Measurements from ENCODE around the gene BICRA.

Gene BICRA

DNA sequence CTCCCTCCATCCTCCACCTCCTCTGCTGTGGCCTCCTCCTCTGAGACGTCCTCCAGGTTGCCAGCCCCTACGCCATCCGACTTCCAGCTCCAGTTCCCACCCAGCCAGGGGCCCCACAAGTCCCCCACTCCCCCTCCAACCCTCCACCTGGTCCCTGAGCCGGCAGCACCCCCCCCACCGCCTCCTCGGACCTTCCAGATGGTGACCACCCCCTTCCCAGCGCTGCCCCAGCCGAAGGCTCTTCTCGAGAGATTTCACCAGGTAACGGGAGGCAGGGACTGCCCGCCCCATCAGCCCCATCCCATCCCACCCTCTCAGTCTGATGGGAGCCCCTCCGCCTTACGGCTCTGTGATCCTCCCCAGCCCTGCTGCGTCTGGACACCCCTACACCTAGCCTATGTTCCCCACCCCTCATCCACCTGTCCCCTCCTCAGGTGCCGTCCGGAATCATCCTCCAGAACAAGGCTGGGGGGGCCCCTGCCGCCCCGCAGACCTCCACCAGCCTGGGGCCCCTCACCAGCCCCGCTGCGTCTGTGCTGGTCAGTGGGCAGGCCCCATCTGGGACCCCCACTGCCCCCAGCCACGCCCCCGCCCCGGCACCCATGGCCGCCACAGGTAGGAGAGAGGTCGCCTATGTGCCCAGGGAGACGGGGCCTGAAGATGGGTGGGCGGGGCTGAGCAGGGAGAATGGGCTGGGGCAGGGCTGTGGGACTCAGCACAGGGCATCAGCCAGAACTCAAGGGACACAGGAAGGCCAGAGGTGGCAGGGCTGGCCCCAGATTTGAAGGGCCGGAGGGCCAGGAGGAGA is 85.7 kb downstream of the BICRA start:
- no peak for TF ChIP-seq CTCF (conservative IDR thresholded peaks at IDR 0.05; ENCODE audit: control insufficient read depth, insufficient read depth, low read depth, low read length)
- no peak overlapping the region for H3K4me3 ChIP-seq (ENCODE audit: control insufficient read depth, low read depth, low read length)
- no peak for DNase-seq (ENCODE audit: low read depth)

DNA sequence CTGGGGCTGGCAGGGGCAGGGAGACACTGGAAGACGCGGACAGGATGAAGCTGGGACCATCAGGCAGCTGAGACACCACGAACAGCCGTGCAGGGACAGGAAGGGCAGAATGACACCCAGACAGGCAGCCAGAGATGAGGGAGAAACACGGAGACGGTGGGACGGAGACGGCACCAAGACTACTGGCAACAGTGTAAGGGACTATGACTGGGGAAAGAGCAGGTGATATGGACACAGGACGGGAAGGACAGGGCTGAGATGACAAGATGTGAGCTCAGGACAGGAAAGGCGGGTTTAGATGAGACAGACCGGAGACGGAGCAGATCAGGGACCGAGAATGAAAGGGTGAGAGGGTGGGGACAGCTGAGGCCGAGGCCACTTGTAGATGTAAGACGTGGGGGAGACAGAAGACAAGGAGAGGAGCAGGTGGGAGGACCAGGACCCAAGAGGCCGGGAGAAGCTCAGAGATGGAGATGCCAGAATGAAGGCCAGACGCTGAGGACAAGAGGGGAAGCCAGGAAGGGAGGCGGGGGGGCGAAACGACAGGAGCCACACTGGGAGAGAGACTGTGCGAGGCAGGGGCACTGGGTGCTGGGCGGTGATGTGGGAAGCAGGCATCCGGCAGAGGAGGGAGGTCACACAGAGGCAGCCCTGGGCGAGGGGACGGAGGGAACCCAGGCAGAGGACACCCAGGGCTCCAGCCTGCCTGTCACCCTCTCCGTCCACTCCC is 86.8 kb downstream of the BICRA start:
- H3K4me3 ChIP-seq (ENCODE audit: control insufficient read depth, low read depth, low read length): no peak overlapping the region
- no peak for DNase-seq (ENCODE audit: low read depth)
- TF ChIP-seq CTCF (conservative IDR thresholded peaks at IDR 0.05; ENCODE audit: control insufficient read depth, insufficient read depth, low read depth, low read length): no peak

DNA sequence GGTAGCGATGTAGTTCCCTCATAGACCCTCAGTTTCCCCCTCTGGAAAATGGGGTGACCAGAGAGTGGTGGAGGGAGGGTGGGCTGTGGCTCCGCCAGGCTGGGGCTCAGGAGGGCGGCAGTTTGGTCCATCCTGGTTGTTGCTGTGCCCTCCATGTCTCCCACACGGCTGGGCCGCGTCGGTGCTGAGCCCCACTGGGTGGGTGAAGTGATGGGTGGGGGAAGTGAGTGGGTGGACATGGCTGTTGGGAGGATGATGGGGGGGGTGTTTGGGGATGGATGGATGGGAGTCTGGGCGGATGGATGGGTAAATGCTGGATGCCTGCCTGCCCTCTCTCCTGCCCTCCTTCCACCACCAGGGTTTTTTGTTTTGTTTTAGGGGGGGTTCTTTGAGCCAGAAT is 87.7 kb downstream of the BICRA start:
- H3K4me3 ChIP-seq (ENCODE audit: control insufficient read depth, low read depth, low read length): no peak overlapping the region
- TF ChIP-seq CTCF (conservative IDR thresholded peaks at IDR 0.05; ENCODE audit: control insufficient read depth, insufficient read depth, low read depth, low read length): no peak
- DNase-seq (ENCODE audit: low read depth): no peak

- peak; percentile 99 for TF ChIP-seq CTCF (conservative IDR thresholded peaks at IDR 0.05; ENCODE audit: control insufficient read depth, insufficient read depth, low read depth, low read length)
- H3K4me3 ChIP-seq (ENCODE audit: control insufficient read depth, low read depth, low read length): no peak overlapping the region
- DNase-seq (ENCODE audit: low read depth): peak; percentile 86
These were observed 89.1 kb downstream of the BICRA start for GRCh38 chr19:47697863-47698609.

GRCh38 chr19:47698631-47699359 is 89.9 kb downstream of the BICRA start:
- H3K4me3 ChIP-seq (ENCODE audit: control insufficient read depth, low read depth, low read length): no peak overlapping the region
- DNase-seq (ENCODE audit: low read depth): no peak
- TF ChIP-seq CTCF (conservative IDR thresholded peaks at IDR 0.05; ENCODE audit: control insufficient read depth, insufficient read depth, low read depth, low read length): no peak

GRCh38 chr19:47699360-47699917 is 90.5 kb downstream of the BICRA start:
- TF ChIP-seq CTCF (conservative IDR thresholded peaks at IDR 0.05; ENCODE audit: control insufficient read depth, insufficient read depth, low read depth, low read length): peak; percentile 77
- DNase-seq (ENCODE audit: low read depth): peak; percentile 45
- no peak overlapping the region for H3K4me3 ChIP-seq (ENCODE audit: control insufficient read depth, low read depth, low read length)
